ENCODE results near the gene INTS12.
"Not testable (repeated sequence)": the region's sequence is repeated elsewhere in the genome, so short reads cannot be mapped to it uniquely, and the experiment has no call there.

INTS12 gene

GRCh38 chr4:105710012-105710600, 1.6 kb upstream of the INTS12 start:
- TF ChIP-seq CTCF (IDR thresholded peaks at IDR 0.05; ENCODE audit: low read length, missing control alignments): no peak
- peak overlapping the region; percentile 58 for H3K4me3 ChIP-seq (replicated peaks; ENCODE audit: low read depth, low read length)
- DNase-seq (ENCODE audit: low read depth): no peak

- no peak for DNase-seq (ENCODE audit: low read depth)
- H3K4me3 ChIP-seq (replicated peaks; ENCODE audit: low read depth, low read length): peak overlapping the region; percentile 58
- TF ChIP-seq CTCF (IDR thresholded peaks at IDR 0.05; ENCODE audit: low read length, missing control alignments): no peak
Measured at GRCh38 chr4:105709081-105709450, 577 bp upstream of the INTS12 start.

- DNase-seq (ENCODE audit: low read depth): no peak
- no peak for TF ChIP-seq CTCF (IDR thresholded peaks at IDR 0.05; ENCODE audit: low read length, missing control alignments)
- H3K4me3 ChIP-seq (replicated peaks; ENCODE audit: low read depth, low read length): peak overlapping the region; percentile 58
Measured at GRCh38 chr4:105707782-105708180, 708 bp downstream of the INTS12 start.

- DNase-seq (ENCODE audit: low read depth): no peak
- TF ChIP-seq CTCF (IDR thresholded peaks at IDR 0.05; ENCODE audit: low read length, missing control alignments): no peak
- H3K4me3 ChIP-seq (replicated peaks; ENCODE audit: low read depth, low read length): no peak overlapping the region
Measured at GRCh38 chr4:105698607-105699006, 9.9 kb downstream of the INTS12 start.

GRCh38 chr4:105695832-105696231, 12.7 kb downstream of the INTS12 start:
- H3K4me3 ChIP-seq (replicated peaks; ENCODE audit: low read depth, low read length); DNase-seq (ENCODE audit: low read depth): not testable (repeated sequence)

- DNase-seq (ENCODE audit: low read depth): not testable (repeated sequence)
Measured at GRCh38 chr4:105694812-105695211, 13.7 kb downstream of the INTS12 start.

GRCh38 chr4:105686571-105686970, 21.9 kb downstream of the INTS12 start:
- no peak for DNase-seq (ENCODE audit: low read depth)
- TF ChIP-seq CTCF (IDR thresholded peaks at IDR 0.05; ENCODE audit: low read length, missing control alignments): no peak
- H3K4me3 ChIP-seq (replicated peaks; ENCODE audit: low read depth, low read length): no peak overlapping the region

More at GRCh38 chr4:105694812-105695211, 13.7 kb downstream of the INTS12 start:
- not testable (repeated sequence) for H3K4me3 ChIP-seq (replicated peaks; ENCODE audit: low read depth, low read length)

GRCh38 chr4:105683038-105683437, 25.5 kb downstream of the INTS12 start:
- no peak for DNase-seq (ENCODE audit: low read depth)
- no peak for TF ChIP-seq CTCF (IDR thresholded peaks at IDR 0.05; ENCODE audit: low read length, missing control alignments)
- no peak overlapping the region for H3K4me3 ChIP-seq (replicated peaks; ENCODE audit: low read depth, low read length)
